Stimulated activated CD4-positive, alpha-beta T cell treated with anti-CD3 and anti-CD28 coated beads, Interleukin-1b, Interleukin-23, amount 100 ng/mL, for 24 hours (primary cell): ENCODE results near the gene WDR1.
"Not testable (repeated sequence)": the region's sequence is repeated elsewhere in the genome, so short reads cannot be mapped to it uniquely, and the experiment has no call there.

Experiments used
- DNase-seq, 4 experiments: peaks; one replicate each; pipeline ENCODE4 v3.0.0-alpha.2; 2020; ENCODE audit warnings: low read depth in 4 of 4, low spot score in 1 of 4

The WDR1 gene

DNA sequence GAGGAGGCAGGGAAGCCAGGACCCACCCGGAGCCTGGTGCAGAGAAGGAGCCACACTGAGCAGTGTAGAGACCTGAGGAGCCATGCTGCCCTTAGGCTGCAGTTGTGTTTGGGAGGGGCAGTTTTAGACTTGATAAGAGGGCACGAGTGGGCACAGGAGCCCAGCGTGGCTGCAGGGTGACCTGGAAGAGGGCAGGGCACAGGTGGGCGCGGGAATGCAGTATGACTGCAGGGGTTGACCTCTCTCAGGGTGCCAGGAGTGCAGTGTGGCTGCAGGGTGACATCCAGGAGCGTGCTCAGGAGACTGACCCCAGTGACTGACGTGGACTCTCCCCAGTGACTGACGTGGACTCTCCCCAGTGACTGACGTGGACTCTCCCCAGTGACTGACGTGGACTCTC is 14.6 kb upstream of the WDR1 start:
- DNase-seq, result no peak

- no peak for DNase-seq
Observed at GRCh38 chr4:10130178-10130888, 13.7 kb upstream of the WDR1 start.

GRCh38 chr4:10129196-10130177 is 12.9 kb upstream of the WDR1 start:
- DNase-seq, result no peak

DNA sequence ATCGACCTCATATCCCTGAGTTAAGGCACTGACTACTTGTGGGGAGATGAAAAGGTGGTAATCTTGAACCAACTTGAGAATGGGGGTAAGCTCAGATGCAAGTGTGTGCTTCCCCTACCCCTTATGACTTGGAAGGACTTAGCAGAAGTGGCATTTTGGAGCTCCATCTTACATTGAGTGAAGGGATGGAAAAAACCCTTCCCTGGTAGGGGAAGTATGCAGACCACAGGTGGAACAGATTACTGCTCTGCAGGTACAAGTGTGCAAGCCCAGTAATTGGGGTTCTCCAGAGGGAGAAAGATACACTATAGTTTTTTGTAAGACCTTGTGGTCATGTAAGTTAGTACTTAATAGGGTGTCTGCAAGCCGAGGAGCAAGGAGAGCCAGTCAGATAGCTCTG is 12.2 kb upstream of the WDR1 start:
- no peak for DNase-seq

DNA sequence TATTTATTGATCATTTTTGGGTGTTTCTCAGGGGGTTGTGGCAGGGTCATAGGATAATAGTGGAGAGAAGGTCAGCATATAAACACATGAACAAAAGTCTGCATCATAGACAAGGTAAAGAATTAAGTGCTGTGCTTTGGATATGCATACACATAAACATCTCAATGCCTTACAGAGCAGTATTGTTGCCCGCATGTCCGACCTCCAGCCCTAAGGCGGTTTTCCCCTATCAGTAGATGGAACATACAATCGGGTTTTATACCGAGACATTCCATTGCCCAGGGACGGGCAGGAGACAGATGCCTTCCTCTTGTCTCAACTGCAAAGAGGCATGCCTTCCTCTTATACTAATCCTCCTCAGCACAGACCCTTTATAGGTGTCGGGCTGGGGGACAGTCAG is 10.9 kb upstream of the WDR1 start:
- not testable (repeated sequence) for DNase-seq

DNA sequence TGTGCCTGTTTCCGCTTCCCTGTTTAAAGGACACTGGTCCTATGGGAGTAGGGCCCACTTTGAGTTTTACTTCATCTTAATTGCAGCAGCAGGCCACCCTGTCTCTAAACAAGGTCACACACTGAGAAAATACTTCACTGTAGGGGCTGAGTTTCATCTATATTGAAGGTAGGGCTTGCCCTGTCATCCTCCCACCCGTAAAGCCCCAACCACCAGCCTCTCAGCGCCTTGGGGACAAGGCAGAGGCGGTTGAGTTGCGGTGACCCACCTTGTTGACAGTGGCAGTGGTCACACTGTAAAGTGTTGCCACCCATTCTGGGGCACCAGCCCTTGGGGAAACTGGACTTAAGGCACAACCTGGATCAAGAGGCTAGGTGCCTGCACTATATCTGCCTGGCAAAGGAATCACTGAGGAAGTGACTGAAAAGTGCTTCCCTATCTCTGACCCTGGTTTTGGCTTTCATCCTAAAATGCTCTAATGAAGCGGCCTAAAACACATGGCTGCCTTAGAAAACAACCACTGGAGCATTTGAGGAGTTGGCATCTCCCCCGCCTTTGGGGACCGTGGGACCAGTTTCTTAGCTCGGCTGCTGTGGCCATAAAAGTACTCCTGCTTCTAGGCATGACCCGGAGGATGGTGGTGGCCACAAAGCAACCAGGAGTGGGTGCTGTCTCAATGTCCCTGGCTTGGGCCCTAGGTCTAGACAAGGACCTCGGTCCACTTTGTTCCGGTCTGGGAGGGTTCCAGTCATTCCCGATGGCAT is 7.8 kb upstream of the WDR1 start:
- no peak for DNase-seq

DNA sequence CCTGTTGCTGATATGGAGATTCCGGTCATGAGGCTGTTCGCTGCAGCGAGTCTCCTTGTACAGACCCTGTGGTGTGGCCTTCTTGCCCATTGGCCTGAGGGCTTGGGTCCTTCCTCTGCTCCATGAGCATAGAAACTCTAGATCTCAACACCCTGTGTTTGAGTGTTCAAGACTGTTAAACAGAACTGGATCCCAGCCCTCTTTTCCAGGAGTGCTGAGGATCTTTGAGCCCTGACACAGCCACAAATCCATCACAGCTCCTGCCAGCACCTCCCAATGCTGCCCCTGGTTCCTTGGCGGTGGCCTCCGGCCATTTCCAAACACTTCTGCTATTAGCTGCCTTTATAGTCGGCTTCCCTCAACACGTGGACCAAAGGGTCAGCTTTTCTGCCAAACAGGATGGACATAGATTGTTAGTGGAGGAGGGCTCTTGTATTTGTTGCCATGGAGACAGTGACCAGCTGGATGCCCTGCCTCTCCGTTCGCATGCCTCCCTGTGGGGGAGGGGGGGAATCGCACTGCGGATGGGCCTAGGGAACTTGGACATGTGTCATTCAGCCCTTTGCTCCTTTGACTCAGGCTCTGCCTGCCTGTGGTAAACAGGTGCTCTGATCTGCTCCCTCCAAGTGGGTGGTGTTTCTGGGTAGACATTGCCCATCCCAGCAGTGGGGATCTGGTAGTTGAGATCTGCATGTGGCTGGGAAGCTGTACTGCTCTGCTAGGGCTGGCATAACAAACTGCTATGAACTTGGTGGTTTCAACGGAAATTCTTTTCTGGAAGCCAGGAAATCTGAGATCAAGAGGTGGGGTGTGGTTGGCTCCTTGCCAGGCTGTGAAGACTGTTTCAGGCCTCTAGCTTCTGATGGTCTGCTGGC is 6.9 kb upstream of the WDR1 start:
- DNase-seq, result no peak

DNA sequence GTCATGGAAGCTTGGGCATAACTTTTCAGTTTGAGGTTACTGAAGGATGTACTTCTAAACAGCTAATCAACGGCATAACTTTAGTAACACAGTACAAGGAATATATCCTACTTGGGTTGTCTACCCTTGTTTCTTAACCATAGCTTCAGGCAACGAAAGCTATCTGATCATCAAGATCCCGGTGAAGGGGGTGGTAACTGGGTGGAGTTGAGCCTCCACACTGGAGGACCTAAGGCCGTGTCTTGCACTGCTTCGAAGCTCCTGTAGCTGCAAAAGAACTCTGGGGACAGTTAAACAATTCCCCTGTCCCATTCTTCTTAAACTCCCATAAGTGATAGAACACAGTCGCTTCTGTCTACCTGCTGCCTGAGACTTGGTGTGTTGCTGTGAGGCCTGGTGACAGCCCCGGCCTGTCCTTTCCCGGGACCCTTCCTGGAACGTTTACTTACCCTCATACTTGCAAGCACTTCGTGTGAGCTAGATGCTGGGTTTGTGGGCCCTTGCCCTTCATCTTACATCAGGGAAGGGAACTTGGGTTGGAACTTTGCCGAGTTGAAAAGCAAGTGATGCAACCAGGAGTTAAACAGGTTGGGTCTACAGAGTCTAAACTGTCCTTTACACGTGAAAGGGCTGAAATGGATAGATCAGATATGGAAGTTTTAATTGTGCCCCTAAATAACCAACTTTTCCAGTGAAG is 5.8 kb upstream of the WDR1 start:
- DNase-seq, result no peak

- no peak for DNase-seq
Observed at GRCh38 chr4:10121568-10122208, 5.1 kb upstream of the WDR1 start.

DNA sequence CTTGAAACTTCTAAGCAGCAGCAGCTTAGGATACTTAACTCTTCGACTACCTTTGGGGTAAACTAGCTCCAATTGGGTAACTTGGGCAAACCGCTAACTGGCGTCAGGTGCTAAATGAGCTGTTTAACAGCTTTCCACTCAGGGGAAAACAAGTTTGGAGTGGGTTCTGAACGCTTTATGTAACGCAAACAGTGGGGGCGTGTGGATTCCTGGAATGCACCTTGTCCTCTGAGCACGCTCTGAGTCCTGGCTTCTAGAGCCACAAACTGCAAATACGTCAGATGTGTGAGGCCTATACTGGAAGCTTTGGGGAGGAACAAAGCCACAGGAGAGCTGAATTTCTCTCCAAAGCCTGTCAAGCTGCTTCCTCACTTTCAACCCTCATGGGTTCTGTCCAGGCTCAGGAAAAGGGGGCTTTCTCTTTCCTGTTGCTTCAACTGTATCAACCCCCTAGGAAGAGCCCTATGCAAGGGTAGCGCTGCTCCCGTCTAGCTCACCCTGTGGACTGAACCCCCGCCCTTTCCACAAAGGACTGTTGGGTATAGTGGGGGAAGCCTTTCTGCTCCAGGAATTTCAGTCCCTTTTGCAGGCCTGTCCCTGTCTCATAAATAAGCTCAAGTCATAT is 4.5 kb upstream of the WDR1 start:
- no peak for DNase-seq

GRCh38 chr4:10119773-10120172 is 3.2 kb upstream of the WDR1 start:
- DNase-seq, result no peak

DNA sequence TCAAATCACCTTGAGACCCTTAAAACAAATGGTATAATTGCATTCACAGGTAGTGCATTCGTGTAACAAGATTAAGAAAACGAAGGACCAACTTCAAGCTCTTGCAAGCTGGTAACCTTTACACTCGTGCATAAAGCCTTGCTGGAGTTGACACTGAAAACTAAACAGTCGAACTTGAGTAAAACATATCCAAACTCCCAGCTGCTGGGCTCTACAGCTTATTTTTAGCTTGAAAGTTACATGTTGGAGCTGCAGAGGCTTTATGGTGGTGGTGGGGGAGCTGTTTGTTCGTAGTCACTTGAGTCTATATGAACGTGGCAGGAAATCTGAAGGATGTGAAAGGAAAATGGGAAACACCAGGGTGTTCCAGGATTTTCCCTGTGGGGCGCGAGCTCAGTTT is 2.7 kb upstream of the WDR1 start:
- DNase-seq, result no peak

GRCh38 chr4:10118048-10119004 is 1.7 kb upstream of the WDR1 start:
- no peak for DNase-seq

DNA sequence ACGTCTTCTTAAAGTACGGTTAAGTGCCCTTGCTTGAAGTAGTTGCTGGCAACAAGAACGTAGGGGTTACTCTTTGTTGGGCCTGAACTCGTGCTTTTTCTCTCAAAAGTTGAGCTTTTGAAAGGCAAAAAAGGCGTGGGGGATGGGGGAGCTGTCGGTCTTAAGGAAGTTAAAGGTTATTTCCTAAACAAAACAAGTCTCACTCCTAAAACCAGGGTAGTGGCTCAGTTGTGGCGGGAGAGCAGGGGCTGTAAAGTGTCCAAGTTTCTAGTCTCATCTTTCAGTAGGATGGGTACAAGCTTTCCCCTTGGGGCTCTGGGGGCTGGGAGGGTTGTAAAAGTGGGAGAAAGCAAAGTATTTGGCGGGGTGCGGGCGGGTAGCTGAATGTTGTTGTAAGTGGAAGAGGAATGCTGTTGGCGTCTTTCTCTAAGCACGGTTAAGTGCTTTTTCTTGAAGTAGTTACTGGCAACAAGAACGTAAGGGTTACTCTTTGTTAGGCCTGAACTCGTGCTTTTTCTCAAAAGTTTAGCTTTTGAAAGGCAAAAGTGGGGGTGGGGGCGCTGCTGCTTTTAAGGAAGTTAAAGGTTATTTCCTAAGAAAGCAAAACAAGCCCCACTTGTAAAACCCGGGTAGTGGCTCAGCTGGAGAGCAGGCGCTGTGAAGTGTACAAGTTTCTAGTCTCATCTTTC is 904 bp upstream of the WDR1 start:
- peak in 1 of 4 experiments; percentile 41 for DNase-seq

- DNase-seq, result peak in 2 of 4 experiments; percentile 37 to 73
Observed at GRCh38 chr4:10115797-10116568, 616 bp downstream of the WDR1 start.

DNA sequence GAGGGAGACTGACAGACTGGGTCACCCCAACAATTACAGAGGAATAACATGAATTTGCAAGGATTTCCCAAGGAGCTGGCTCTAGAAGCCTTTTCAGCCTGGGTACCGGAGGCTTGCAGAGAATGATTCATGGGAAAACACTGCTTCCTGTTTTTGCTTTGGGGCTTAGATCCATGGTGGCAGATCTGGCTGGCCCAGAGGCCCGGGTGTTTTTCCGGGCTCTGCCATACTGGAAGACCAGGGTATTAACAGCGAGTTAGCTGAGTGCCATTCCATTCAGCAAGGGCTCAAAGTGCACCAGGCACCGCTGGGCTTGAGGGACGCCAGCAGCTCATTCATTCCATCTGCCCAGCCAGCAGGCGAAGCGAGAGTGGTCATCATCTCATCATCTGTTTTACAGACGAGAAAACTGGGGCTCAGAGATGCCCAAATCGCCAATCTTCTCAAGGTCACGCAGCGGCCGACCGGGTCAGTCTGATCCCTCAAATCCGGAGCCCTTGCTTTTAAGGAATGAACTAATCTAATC is 1.3 kb downstream of the WDR1 start:
- DNase-seq, result no peak
